GM12873 (cell line): Measurements from ENCODE around the gene PRRC2C.
A peak's percentile ranks its signal among the peaks of the same experiment; 100 is the strongest.

Experiments
- CTCF ChIP-seq: IDR thresholded peaks from 2 replicates; pipeline ENCODE4 v1.5.1; 2012; ENCODE audit warnings: low read depth, mild to moderate bottlenecking, moderate library complexity, low read length, control low read depth; ENCODE audit not compliant: insufficient read depth; ENCODE audit errors: missing control alignments

Gene PRRC2C

GRCh38 chr1:171521567-171521966 lies 36.2 kb downstream of the PRRC2C start:
- no peak for TF ChIP-seq CTCF

GRCh38 chr1:171530676-171531075 lies 45.3 kb downstream of the PRRC2C start:
- TF ChIP-seq CTCF, result no peak

- TF ChIP-seq CTCF, result no peak
Measured at GRCh38 chr1:171532520-171532919, 47.2 kb downstream of the PRRC2C start.

GRCh38 chr1:171545523-171545922 lies 60.2 kb downstream of the PRRC2C start:
- TF ChIP-seq CTCF, result no peak

GRCh38 chr1:171550050-171550449 lies 64.7 kb downstream of the PRRC2C start:
- no peak for TF ChIP-seq CTCF

GRCh38 chr1:171563675-171564074 lies 78.3 kb downstream of the PRRC2C start:
- no peak for TF ChIP-seq CTCF

GRCh38 chr1:171566467-171566866 lies 81.1 kb downstream of the PRRC2C start:
- peak; percentile 9 for TF ChIP-seq CTCF

GRCh38 chr1:171570295-171570694 lies 85.0 kb downstream of the PRRC2C start:
- TF ChIP-seq CTCF, result no peak
